Activated CD4-positive, alpha-beta T cell treated with anti-CD3 and anti-CD28 coated beads, Interleukin-2, Interleukin-6, amounts not matched to agents 100 ng/mL and 50 ng/mL, durations not matched to agents 16 hours and 8 hours (primary cell): ENCODE results near the gene ANKRD6.

ENCODE experiments used
- DNase-seq: peaks from one replicate; pipeline ENCODE4 v3.0.0-alpha.2; 2020

ANKRD6 gene

GRCh38 chr6:89567630-89568390, 134.9 kb downstream of the ANKRD6 start:
- DNase-seq, result no peak

DNA sequence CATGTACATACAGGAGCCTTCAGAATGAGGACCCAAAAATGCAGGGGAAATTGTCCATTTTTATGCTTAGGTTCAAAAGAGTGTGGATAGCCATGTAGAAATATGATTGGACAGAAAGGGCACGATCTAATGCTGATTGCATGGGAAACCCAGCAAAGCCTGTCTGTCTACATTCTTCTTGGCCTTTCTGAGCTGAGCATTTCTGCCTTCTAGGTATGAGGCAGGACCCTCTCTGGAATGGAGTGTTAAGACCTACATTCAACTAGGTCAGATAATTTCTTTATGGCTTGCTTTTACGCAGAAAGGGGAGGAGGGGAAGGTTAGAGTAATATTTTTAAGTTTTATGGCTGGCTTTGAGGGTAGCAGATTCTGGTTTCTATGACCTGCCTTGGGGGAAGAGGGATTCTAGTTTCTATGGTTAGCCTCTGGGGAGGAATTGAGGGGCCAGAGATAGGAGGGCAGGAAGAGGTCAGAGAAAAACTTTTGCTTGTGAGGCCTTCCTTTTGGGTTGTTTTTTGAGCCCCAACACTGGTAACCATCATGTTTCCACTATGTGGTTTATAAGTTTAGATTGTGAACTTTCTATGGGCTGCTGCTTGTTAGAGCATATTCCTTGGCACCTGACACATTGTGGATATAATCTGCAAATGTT, 142.1 kb downstream of the ANKRD6 start:
- DNase-seq, result no peak

- no peak for DNase-seq
Measured at GRCh38 chr6:89575562-89575960, 142.6 kb downstream of the ANKRD6 start.

DNA sequence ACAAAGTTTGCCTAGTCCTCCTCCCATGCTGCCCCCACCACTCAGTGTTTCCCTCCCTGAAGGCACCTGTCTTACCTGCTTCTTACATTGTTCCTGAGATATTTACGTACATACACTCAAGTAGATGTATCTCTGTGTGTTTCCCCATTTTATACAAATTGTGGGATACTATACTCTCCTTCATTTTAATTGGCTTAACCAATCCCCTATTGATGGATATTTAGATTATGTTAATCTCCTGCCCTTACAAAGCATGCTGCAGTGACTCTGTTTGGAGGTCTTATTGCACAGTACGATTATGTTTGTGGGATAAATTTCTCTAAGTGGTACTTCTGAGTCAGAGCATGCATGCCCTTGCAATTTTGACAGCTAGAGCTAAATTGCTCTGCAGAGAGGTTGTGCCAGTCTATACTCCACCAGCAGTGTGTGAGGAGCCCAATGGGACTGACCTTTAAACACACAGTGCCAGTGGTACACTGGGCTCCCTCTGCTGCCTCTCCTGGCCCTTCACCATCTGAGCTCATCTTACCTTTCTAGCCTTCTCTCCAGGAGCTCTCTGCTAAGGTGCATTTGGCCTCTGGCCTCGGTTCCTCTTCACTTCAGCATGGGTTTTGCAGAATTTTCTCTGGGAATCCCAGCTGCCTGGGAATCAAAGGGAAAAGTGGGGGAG, 148.2 kb downstream of the ANKRD6 start:
- DNase-seq, result no peak

DNA sequence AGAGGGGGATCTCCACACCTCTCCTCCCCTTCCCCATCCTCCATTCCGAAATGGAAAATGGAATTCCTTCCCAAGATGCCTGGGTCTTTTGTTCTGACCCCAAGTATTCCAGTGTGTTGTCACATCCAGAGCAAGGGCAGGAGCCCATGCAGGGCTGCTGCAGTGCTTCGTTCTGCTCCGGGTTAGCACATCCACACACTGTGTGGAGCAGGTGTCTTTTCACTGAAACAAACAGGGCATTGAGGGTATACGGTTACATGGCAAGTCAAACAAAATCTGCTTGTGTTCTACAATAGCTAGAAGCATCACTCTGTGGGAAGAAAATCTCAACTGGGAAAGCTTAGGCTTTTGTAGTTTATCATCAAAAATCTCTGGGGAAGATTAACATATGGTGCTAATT, 148.7 kb downstream of the ANKRD6 start:
- no peak for DNase-seq

GRCh38 chr6:89582669-89583325, 149.8 kb downstream of the ANKRD6 start:
- DNase-seq, result no peak

DNA sequence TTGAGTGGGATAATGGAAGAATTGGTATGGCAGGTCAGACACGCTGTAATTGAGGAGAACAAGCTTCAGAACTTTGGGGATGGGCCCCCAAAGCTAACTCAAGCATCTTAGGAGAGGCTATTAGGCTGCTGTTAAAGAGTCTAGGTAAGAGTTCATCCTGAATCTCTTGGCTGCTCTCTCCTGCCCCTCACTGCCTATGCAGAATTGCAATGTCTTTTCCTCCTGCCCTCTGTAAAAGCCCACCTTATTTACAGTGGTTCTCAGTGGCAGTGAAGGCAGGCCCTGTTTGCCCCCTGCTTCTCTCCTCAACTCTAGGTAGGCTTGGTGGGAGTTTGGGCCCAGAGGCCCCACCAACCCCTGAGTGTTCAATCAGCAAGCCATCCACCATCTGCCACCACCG, 150.6 kb downstream of the ANKRD6 start:
- no peak for DNase-seq

DNA sequence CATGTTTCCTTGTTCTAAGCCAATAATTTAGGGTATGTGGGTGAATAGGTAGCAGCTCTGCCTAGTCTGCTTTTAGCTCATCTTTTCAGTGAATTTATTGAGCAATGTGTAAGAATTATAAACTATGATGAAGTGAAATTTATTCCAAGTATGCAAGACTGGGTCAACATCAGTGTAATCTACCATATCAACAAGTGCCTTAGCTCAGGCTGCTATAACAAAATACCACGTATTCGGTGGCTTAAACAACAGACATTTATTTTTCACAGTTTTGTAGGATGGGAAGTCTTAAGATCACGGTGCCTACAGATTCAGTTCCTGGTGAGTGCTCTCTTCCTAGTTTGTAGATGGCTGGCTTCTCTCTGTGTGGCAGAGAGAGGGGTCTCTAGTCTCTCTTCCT, 151.6 kb downstream of the ANKRD6 start:
- DNase-seq, result no peak

GRCh38 chr6:89585154-89585553, 152.2 kb downstream of the ANKRD6 start:
- DNase-seq, result no peak

DNA sequence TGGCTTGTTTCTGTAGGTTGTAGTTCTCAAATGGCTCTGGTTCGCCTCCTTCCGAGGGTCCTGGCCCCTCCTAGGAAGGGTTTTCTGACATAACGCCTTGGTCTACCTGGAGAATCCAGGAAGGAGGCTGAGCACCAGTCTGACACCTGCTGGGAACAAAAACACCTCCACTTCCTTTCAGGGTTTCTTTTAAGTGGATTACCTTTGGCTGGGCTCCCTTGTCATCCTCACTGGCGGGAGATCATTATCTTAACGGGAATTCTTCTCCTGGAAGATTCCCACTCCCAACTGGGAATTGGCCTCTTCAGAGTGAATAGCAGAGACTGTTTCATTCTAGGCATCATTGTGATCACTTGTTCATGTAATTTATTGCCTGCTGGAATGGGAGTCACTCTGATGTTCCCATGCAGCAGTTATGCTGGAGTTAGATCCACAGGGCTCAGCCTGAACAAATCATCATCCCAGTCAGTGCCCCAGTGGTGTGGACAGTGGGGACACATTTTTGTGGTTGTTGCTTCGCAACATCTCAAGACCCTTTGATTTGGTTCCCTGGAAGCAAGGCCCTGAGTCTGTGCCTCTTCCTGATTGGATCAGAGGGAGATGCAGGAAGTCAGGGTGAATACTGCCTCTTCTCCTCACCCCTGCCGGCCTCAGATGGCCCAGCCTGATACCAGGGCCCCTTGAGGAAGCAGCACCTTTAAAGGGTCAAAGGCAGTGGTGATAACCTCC, 156.5 kb downstream of the ANKRD6 start:
- no peak for DNase-seq

DNA sequence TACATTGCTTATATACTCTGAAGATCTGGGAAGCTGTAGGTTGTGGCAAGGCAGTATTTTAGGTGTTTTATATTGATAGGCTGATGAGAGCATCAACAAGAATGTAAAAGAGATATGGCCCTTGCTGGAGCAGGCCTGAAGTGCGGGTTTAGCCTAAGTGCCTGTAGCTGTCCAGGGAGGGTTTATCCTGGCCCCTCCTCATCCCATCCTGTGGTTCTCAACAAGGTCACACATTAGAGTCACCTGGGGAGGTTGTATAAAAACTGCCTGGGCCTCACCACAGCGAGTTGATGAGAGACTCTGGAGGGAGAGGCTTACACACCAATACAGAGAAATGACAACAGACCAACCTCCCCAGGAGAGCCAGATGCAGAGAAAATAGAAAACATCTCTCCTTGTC, 157.2 kb downstream of the ANKRD6 start:
- no peak for DNase-seq

DNA sequence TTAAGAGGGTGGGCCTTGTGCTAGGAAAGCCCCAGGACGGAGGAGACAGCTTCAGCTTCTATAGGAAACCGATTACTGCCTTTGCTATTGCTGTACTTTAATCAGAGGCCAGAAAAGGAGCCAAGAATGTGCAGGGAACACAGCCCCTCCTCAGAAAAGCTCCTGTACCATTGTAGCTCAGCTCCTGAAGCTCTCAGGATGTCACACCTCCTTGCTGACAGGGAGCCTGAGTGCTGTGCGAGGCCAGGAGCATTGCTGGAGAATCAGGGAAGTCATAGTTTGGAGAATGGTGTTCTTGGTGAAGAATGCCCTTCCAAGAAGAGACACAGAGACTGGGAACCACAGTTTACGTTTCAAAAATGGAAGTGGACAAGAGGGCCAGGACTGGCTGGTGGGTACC, 158.8 kb downstream of the ANKRD6 start:
- no peak for DNase-seq

DNA sequence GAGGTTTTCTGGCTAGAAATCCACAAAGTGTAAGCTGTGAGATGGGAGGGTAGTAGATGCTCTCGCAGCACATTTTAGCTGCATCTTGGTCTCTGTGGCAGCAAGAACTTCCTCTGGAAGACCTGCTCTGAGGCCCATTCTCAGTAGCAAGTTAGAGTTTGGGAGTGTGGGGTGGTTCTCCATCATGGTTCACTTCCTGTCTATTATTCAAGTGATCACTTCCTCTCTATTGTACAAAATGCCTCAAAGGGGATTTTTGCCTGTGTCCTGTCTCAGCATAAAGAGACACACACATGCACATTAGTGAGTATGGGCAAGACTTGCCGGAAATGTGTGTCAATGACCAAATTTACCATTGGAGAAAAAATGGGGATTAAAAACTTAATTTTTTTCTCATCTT, 163.1 kb downstream of the ANKRD6 start:
- peak; percentile 25 for DNase-seq

GRCh38 chr6:89596484-89596883, 163.5 kb downstream of the ANKRD6 start:
- DNase-seq, result no peak

DNA sequence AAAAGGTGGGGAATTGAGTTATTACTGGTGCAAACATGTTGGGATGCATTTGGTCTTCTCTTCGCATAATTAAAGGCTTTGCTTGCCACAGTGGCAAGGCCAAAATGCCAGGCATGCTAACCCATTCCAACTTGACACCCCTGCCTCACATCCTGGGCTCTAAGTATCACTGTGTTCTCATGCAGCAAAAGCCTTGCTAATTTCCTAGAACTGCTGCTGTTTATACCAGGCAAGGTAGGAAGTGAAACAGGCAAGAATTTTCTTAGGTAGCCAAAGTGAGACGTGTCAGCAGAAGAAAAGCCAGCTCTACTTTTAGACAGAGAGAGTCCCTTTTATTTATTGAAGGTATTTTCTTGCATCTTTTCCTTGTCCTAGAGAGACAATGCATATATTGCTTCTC, 164.4 kb downstream of the ANKRD6 start:
- no peak for DNase-seq

- DNase-seq, result peak; percentile 6
Measured at GRCh38 chr6:89597988-89598387, 165.0 kb downstream of the ANKRD6 start.

- no peak for DNase-seq
Measured at GRCh38 chr6:89599727-89600126, 166.8 kb downstream of the ANKRD6 start.

DNA sequence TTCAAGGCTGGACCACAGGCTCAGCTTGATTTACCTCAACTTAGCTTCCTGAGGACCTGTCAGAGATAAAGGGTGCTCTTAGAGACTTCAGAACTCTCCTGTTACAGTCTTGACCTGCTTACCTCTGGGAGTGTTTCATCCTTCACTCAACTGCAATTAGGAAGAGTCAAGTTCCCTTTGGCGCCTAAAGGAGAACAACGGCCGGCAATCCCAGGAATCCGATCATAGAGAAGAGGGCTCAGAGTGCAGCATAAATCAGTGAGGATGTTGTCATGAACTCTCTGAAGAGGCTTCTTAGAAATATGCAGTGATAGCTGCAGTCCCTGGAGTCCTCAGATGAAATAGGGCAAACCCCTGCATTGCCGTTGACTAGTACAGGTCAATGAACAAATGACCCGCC, 169.2 kb downstream of the ANKRD6 start:
- no peak for DNase-seq

DNA sequence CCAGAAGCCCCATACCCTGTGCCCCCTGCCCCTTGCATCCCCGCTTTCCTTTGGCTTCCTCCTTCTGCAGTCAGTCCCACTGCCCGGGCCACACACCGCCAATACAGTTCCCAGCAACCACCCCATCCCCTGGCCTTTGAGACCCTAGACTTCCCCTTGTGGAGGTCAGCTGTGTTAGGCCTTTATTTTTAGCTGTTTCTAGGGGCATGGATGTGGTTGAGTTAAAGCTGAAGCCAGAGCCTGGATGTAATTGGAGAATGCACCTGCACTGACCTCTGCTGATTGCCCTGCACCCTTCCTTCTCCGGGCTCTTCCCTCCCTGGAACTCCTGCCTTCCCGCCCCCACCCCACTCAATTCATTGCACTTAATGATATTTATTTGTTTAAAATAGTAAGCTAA, 171.7 kb downstream of the ANKRD6 start:
- no peak for DNase-seq

- DNase-seq, result no peak
Measured at GRCh38 chr6:89605861-89606260, 172.9 kb downstream of the ANKRD6 start.

- DNase-seq, result peak; percentile 79
Measured at GRCh38 chr6:89610149-89610642, 177.2 kb downstream of the ANKRD6 start.

DNA sequence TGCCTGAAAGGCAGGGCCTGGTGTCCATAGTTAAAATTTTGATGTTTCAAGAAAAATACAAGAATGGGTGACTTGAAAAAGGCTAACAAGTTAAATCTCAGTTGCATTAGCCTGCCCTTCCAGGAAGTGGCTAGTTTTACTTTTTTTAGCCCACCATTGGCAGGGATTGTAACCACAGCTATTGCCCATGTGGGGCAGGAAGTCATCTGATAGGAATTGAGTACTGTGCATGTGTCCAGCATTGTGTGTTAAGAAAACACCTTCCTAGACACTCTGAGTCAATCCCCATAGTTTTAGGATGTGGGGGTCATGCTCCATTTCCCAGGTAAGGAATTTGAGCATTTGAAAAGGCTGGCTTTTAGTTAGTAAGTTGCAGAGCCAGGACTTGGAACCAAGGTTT, 178.7 kb downstream of the ANKRD6 start:
- no peak for DNase-seq

GRCh38 chr6:89612121-89612520, 179.2 kb downstream of the ANKRD6 start:
- no peak for DNase-seq
